Activated T-helper 1 cell treated with anti-CD3 and anti-CD28 coated beads, Interleukin-2, amount 50 U/mL, for 16 hours (primary cell): ENCODE measurements around the gene UNC13D.
"Not testable (repeated sequence)": the region's sequence is repeated elsewhere in the genome, so short reads cannot be mapped to it uniquely, and the experiment has no call there.

Experiments
- DNase-seq, 2 donors: peaks; one replicate each; pipeline ENCODE4 v3.0.0-alpha.2; 2020; ENCODE audit warnings: low read depth in 1 of 2, low spot score in 1 of 2

The UNC13D gene

GRCh38 chr17:75853433-75853832, 9.2 kb upstream of the UNC13D start:
- no peak for DNase-seq

GRCh38 chr17:75851693-75851991, 7.4 kb upstream of the UNC13D start:
- DNase-seq = not testable (repeated sequence)

- DNase-seq = no peak
Measured at GRCh38 chr17:75850928-75851692, 6.9 kb upstream of the UNC13D start.

GRCh38 chr17:75849724-75850123, 5.5 kb upstream of the UNC13D start:
- DNase-seq = no peak

- DNase-seq = no peak
Measured at GRCh38 chr17:75849279-75849646, 5.1 kb upstream of the UNC13D start.

- DNase-seq = peak; percentile 69 to 82
Measured at GRCh38 chr17:75848523-75849278, 4.5 kb upstream of the UNC13D start.

- DNase-seq = no peak
Measured at GRCh38 chr17:75847614-75848522, 3.7 kb upstream of the UNC13D start.

- DNase-seq = no peak
Measured at GRCh38 chr17:75846692-75847613, 2.7 kb upstream of the UNC13D start.

- DNase-seq = no peak
Measured at GRCh38 chr17:75845933-75846691, 1.9 kb upstream of the UNC13D start.

GRCh38 chr17:75845058-75845711, 981 bp upstream of the UNC13D start:
- DNase-seq = peak in 1 of 2 donors; percentile 22

- no peak for DNase-seq
Measured at GRCh38 chr17:75844530-75845057, 390 bp upstream of the UNC13D start.

- DNase-seq = no peak
Measured at GRCh38 chr17:75842963-75843576, 1.1 kb downstream of the UNC13D start.

- no peak for DNase-seq
Measured at GRCh38 chr17:75842411-75842810, 1.8 kb downstream of the UNC13D start.

GRCh38 chr17:75840799-75841164, 3.4 kb downstream of the UNC13D start:
- DNase-seq = no peak

GRCh38 chr17:75839942-75840798, 4.0 kb downstream of the UNC13D start:
- DNase-seq = no peak

GRCh38 chr17:75838410-75838809, 5.8 kb downstream of the UNC13D start:
- no peak for DNase-seq

- no peak for DNase-seq
Measured at GRCh38 chr17:75837899-75838298, 6.3 kb downstream of the UNC13D start.

GRCh38 chr17:75836605-75837004, 7.6 kb downstream of the UNC13D start:
- DNase-seq = no peak
